ENCODE measurements around the gene SMIM13. TPM values are rescaled to one million over a fixed set of nuclear protein-coding genes. Genes with fewer than 3 reads are reported as not detected.

The SMIM13 gene
- total RNA-seq, 1 donor from 2014 or later = 7.8 TPM

DNA sequence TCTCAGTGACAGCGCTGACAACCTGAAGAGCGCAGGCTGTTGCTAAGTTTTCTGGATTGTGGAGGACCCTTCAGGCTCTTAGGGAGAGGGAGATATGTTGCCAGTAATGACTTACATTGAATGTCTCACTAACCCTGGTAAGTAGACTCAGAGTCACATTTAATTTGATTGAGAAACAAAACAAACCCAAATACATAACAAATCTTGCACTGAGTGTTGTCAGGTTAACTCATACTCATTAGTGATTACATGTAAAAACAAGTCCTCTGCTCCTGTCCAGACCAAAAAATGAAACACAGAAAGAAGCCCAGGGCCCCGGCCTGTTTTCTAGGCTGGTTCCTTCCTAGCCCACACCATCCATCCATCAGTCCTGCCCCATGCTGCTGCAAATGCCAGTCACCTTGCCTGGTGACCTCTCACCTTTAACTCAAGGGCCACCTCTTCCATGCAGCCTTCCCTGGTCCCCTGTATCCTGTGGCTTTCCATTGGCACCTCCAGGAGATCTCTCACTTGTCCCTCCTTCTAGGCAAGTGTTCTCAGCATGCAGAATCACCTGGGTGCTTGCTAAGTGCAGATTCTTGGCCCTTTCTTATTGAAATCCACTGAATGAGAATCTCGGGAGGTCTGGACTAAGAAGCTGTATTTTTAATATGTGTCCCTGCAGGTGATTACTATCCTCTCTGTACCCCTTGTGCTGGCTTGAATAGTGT, 52.6 kb downstream of the SMIM13 start:
- H3K4me2 ChIP-seq = no peak overlapping the region
- peaks cover under 1% of the 10 kb centered on the region for H3F3A ChIP-seq (ENCODE audit: low read depth)
- no peaks in the 10 kb centered on the region for H3K36me3 Mint-ChIP-seq

GRCh38 chr6:11149551-11149950, 55.9 kb downstream of the SMIM13 start:
- Mint-ChIP-seq H3K9me3 (peaks cover 6% of the 10 kb centered on the region), H3K27me3 (ENCODE audit: insufficient read depth, low read depth) (peaks cover 3% of the 10 kb centered on the region), H3K4me3 (no peak overlapping the region), H3K27ac (no peak overlapping the region), H3K4me1 (peaks cover 24% of the 10 kb centered on the region), H3K36me3 (no peaks in the 10 kb centered on the region)
- Histone ChIP-seq H4K20me1 (ENCODE audit: low read depth) (no peaks in the 10 kb centered on the region), H3K27me3 (peaks cover 11% of the 10 kb centered on the region), H3K4me2 (no peak overlapping the region), H3F3A (ENCODE audit: low read depth) (peaks cover 3% of the 10 kb centered on the region), H2AFZ (replicated peaks) (no peak overlapping the region), H3K4me3 (no peak overlapping the region), H3K36me3 (no peaks in the 10 kb centered on the region), H3K4me1 (peaks cover 27% of the 10 kb centered on the region), H3K9me3 (ENCODE audit: low read depth) (no peaks in the 10 kb centered on the region), H3K27ac (no peak overlapping the region), H3K79me2 (ENCODE audit: low read depth) (no peaks in the 10 kb centered on the region), H3K9ac (no peak overlapping the region)
- DNase-seq (ENCODE audit: low spot score) = no peak
- no peak for TF ChIP-seq CTCF (IDR thresholded peaks at IDR 0.05)

More for the DNA sequence above, 52.6 kb downstream of the SMIM13 start:
- no peak overlapping the region for H3K4me3 Mint-ChIP-seq
- H3K27ac Mint-ChIP-seq = no peak overlapping the region
- Histone ChIP-seq H3K36me3 (no peaks in the 10 kb centered on the region), H2AFZ (replicated peaks) (no peak overlapping the region), H4K20me1 (ENCODE audit: low read depth) (no peaks in the 10 kb centered on the region), H3K4me3 (no peak overlapping the region), H3K9me3 (ENCODE audit: low read depth) (no peaks in the 10 kb centered on the region), H3K27ac (no peak overlapping the region), H3K4me1 (peaks cover under 1% of the 10 kb centered on the region), H3K9ac (no peak overlapping the region), H3K79me2 (ENCODE audit: low read depth) (no peaks in the 10 kb centered on the region), H3K27me3 (no peaks in the 10 kb centered on the region)
- H3K27me3 Mint-ChIP-seq (ENCODE audit: insufficient read depth, low read depth) = no peaks in the 10 kb centered on the region
- peaks cover 2% of the 10 kb centered on the region for H3K9me3 Mint-ChIP-seq
- TF ChIP-seq EZH2 (IDR thresholded peaks at IDR 0.05) (no peak), CTCF (IDR thresholded peaks at IDR 0.05) (no peak), EZH2phosphoT487 (IDR thresholded peaks at IDR 0.05) (no peak)
- no peak for DNase-seq (ENCODE audit: low spot score)
- peaks cover 7% of the 10 kb centered on the region for H3K4me1 Mint-ChIP-seq

DNA sequence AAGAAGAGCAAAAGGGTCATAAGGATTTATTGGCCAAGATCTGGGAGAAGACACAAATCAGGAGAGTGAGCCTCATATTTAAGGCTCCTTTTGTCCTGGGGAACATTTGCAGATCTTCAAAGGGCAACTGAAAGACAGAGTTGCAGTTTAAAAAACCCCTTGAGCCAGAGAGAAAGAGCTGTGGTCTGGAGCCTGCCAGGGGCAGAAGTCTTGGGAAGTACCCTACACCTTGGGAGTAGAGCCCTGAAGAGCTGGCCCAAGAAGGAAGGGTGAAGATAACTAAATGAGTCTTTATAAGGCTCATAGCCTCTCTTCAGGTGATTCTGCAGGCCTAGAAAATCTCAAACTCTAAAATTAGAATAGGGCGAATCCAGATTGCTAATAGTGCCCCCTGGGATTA, 57.9 kb downstream of the SMIM13 start:
- H3K36me3 Mint-ChIP-seq = no peaks in the 10 kb centered on the region
- Histone ChIP-seq H3K27me3 (peaks cover 16% of the 10 kb centered on the region), H3K9ac (no peak overlapping the region), H3K36me3 (no peaks in the 10 kb centered on the region), H2AFZ (replicated peaks) (no peak overlapping the region), H3K4me1 (peaks cover 27% of the 10 kb centered on the region), H3K4me2 (no peak overlapping the region), H3K27ac (no peak overlapping the region), H3K9me3 (ENCODE audit: low read depth) (no peaks in the 10 kb centered on the region), H3K4me3 (no peak overlapping the region), H4K20me1 (ENCODE audit: low read depth) (no peaks in the 10 kb centered on the region), H3F3A (ENCODE audit: low read depth) (peaks cover 3% of the 10 kb centered on the region), H3K79me2 (ENCODE audit: low read depth) (no peaks in the 10 kb centered on the region)
- peaks cover 10% of the 10 kb centered on the region for H3K9me3 Mint-ChIP-seq
- H3K4me3 Mint-ChIP-seq = no peak overlapping the region
- H3K27ac Mint-ChIP-seq = no peak overlapping the region
- H3K4me1 Mint-ChIP-seq = peaks cover 24% of the 10 kb centered on the region
- peaks cover 3% of the 10 kb centered on the region for H3K27me3 Mint-ChIP-seq (ENCODE audit: insufficient read depth, low read depth)
- DNase-seq (ENCODE audit: low spot score) = no peak
- TF ChIP-seq EZH2 (IDR thresholded peaks at IDR 0.05) (no peak), EZH2phosphoT487 (IDR thresholded peaks at IDR 0.05) (no peak), CTCF (IDR thresholded peaks at IDR 0.05) (no peak)

Data from neural progenitor cell (in vitro differentiated cells).